ENCODE results near the gene RNF150.
A peak's percentile ranks its signal among the peaks of the same experiment; 100 is the strongest.

The RNF150 gene

DNA sequence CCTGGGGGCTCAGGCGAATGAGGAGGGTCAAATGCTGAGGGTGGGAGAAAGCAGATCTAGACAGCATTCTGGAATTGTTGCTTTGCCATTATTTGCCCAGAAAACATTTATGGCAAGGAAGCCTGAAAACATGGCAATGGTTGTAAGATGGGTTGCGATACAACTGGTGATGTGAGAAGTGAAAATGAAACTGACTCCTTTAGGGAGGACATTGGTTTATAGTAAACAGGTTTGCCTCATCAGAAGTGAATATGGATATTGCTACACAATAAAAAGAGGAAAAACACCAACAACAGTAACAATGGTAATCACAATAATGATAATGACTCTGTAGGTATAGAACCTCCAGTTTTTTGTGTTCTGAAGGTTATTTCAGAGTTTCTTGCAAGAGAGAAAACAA lies 270.1 kb downstream of the RNF150 start:
- no peak overlapping the region for H3K4me3 ChIP-seq (ENCODE audit: low read depth, low read length)
- DNase-seq (ENCODE audit: low read depth, low spot score) = no peak
- ChIA-PET POLR2A (no interaction called here), CTCF (interaction anchor here (1.1 to 11.2 kb wide), 4 partner anchors 10 to 270 kb away, joined by 4 to 276 read pairs (median 14); partner anchors contain the start of gene RNF150)
- TF ChIP-seq, protein P1, sequence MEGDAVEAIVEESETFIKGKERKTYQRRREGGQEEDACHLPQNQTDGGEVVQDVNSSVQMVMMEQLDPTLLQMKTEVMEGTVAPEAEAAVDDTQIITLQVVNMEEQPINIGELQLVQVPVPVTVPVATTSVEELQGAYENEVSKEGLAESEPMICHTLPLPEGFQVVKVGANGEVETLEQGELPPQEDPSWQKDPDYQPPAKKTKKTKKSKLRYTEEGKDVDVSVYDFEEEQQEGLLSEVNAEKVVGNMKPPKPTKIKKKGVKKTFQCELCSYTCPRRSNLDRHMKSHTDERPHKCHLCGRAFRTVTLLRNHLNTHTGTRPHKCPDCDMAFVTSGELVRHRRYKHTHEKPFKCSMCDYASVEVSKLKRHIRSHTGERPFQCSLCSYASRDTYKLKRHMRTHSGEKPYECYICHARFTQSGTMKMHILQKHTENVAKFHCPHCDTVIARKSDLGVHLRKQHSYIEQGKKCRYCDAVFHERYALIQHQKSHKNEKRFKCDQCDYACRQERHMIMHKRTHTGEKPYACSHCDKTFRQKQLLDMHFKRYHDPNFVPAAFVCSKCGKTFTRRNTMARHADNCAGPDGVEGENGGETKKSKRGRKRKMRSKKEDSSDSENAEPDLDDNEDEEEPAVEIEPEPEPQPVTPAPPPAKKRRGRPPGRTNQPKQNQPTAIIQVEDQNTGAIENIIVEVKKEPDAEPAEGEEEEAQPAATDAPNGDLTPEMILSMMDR (IDR thresholded peaks at IDR 0.05; ENCODE audit: insufficient read depth, low read length, missing control alignments) = no peak

GRCh38 chr4:140862177-140862442 lies 271.2 kb downstream of the RNF150 start:
- ChIA-PET POLR2A (no interaction called here), CTCF (interaction anchor here (0.6 to 11.2 kb wide), 17 partner anchors 8 to 292 kb away, joined by 3 to 276 read pairs (median 4); partner anchors contain the start of gene RNF150)
- TF ChIP-seq, protein P1 (IDR thresholded peaks at IDR 0.05; ENCODE audit: insufficient read depth, low read length, missing control alignments) = no peak
- no peak for DNase-seq (ENCODE audit: low read depth, low spot score)
- no peak overlapping the region for H3K4me3 ChIP-seq (ENCODE audit: low read depth, low read length)

- POLR2A ChIA-PET = no interaction called here
- TF ChIP-seq, protein P1 (IDR thresholded peaks at IDR 0.05; ENCODE audit: insufficient read depth, low read length, missing control alignments) = peak; percentile 48
- DNase-seq (ENCODE audit: low read depth, low spot score) = peak; percentile 67
Measured at GRCh38 chr4:140861359-140862176, 271.7 kb downstream of the RNF150 start.

GRCh38 chr4:140858897-140859296 lies 274.4 kb downstream of the RNF150 start:
- ChIA-PET CTCF (interaction anchor here (0.9 to 11.2 kb wide), 9 partner anchors 9 to 293 kb away, joined by 3 to 276 read pairs (median 5); partner anchors contain the start of genes RNF150 and TBC1D9), POLR2A (interaction anchor here (0.7 to 1.2 kb wide), 2 partner anchors 74 to 275 kb away, joined by 3 read pairs; no protein-coding TSS in a partner anchor)
- no peak overlapping the region for H3K4me3 ChIP-seq (ENCODE audit: low read depth, low read length)
- no peak for DNase-seq (ENCODE audit: low read depth, low spot score)
- TF ChIP-seq, protein P1 (IDR thresholded peaks at IDR 0.05; ENCODE audit: insufficient read depth, low read length, missing control alignments) = no peak

More at GRCh38 chr4:140861359-140862176, 271.7 kb downstream of the RNF150 start:
- CTCF ChIA-PET = interaction anchor here (0.6 to 11.2 kb wide), 27 partner anchors 8 to 296 kb away, joined by 3 to 276 read pairs (median 4); partner anchors contain the start of gene RNF150
- H3K4me3 ChIP-seq (ENCODE audit: low read depth, low read length) = no peak overlapping the region

DNA sequence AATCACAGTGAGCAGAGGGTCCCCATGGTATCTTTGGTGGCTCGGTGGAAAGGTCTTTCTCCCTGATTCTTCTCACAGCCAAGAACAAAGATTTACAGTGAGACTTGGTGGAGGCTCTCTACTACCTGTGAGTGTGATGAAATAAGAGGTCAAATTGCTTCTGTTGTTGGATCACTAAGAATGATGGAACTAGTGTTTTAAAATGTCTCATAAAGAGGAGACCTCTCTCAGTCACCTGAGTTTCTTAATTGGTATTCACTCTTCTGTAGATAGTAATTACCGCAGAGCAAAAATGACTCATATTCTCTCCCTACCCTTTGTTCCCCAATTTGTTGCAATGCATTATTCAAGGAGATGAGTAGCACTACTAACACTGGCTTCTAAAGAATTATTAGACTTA lies 276.2 kb downstream of the RNF150 start:
- TF ChIP-seq, protein P1 (IDR thresholded peaks at IDR 0.05; ENCODE audit: insufficient read depth, low read length, missing control alignments) = no peak
- DNase-seq (ENCODE audit: low read depth, low spot score) = no peak
- ChIA-PET POLR2A (no interaction called here), CTCF (interaction anchor here (8.3 to 11.2 kb wide), 2 partner anchors 276 to 497 kb away, joined by 110 to 276 read pairs; partner anchors contain the start of gene RNF150)
- H3K4me3 ChIP-seq (ENCODE audit: low read depth, low read length) = no peak overlapping the region

- TF ChIP-seq, protein P1 (IDR thresholded peaks at IDR 0.05; ENCODE audit: insufficient read depth, low read length, missing control alignments) = no peak
- ChIA-PET POLR2A (no interaction called here), CTCF (interaction anchor here (1.5 to 11.2 kb wide), 4 partner anchors 27 to 496 kb away, joined by 3 to 276 read pairs (median 59); partner anchors contain the start of gene RNF150)
- H3K4me3 ChIP-seq (ENCODE audit: low read depth, low read length) = no peak overlapping the region
- no peak for DNase-seq (ENCODE audit: low read depth, low spot score)
Measured at GRCh38 chr4:140856621-140857062, 276.6 kb downstream of the RNF150 start.

Measured in AG04449 (cell line).